Measurements from ENCODE around the gene TRPC6.
A peak's percentile ranks its signal among the peaks of the same experiment; 100 is the strongest.

Gene TRPC6

GRCh38 chr11:101509922-101510321 lies 73.9 kb downstream of the TRPC6 start:
- no peak for TF ChIP-seq CTCF (IDR thresholded peaks at IDR 0.05; ENCODE audit: low read length, missing control alignments)
- DNase-seq (ENCODE audit: low read depth): no peak
- no peak overlapping the region for H3K4me3 ChIP-seq (replicated peaks; ENCODE audit: low read depth, low read length)

DNA sequence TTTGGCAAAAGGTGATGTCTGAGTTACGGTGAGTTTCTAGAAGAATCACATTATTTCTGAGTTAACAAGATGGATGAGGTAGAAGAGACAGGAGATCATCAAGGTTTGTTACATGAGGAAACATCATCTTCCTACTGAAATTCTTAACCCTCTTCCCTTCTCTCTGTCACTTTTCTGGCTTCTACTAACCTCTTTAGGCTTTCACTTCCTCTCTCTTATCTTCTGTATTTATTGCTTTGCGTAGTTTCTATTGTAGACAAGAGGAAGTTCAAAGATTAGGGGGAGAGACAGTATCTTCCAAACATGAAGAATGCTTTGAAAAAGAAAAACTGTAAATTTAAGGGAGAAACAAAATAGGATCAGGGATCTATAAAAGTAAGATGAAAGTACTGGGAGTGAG lies 75.4 kb downstream of the TRPC6 start:
- TF ChIP-seq CTCF (IDR thresholded peaks at IDR 0.05; ENCODE audit: low read length, missing control alignments): no peak
- no peak overlapping the region for H3K4me3 ChIP-seq (replicated peaks; ENCODE audit: low read depth, low read length)
- DNase-seq (ENCODE audit: low read depth): no peak

DNA sequence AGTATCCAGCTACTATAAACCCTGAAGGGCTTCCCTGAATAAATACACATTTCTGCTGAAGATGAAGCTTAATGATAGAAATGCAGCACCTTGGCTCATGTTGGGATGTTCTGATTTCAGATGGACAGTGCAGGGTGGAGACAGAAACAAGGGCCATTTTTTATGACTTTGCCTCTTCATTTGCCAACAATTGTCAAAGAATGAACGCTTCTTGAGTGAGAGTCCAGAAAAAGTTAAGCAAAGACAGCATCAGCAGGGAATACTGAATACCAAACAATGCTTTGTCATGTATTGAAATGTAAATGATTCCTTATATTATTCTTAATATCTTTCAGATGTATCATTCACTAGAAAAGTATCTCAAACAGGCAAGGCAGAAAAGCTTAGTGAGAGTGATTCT lies 84.9 kb downstream of the TRPC6 start:
- DNase-seq (ENCODE audit: low read depth): no peak
- no peak overlapping the region for H3K4me3 ChIP-seq (replicated peaks; ENCODE audit: low read depth, low read length)
- TF ChIP-seq CTCF (IDR thresholded peaks at IDR 0.05; ENCODE audit: low read length, missing control alignments): no peak

GRCh38 chr11:101497291-101497690 lies 86.5 kb downstream of the TRPC6 start:
- DNase-seq (ENCODE audit: low read depth): no peak
- TF ChIP-seq CTCF (IDR thresholded peaks at IDR 0.05; ENCODE audit: low read length, missing control alignments): no peak
- no peak overlapping the region for H3K4me3 ChIP-seq (replicated peaks; ENCODE audit: low read depth, low read length)

GRCh38 chr11:101487775-101488174 lies 96.0 kb downstream of the TRPC6 start:
- TF ChIP-seq CTCF (IDR thresholded peaks at IDR 0.05; ENCODE audit: low read length, missing control alignments): no peak
- H3K4me3 ChIP-seq (replicated peaks; ENCODE audit: low read depth, low read length): no peak overlapping the region
- peak; percentile 29 for DNase-seq (ENCODE audit: low read depth)

GRCh38 chr11:101482556-101483124 lies 101.2 kb downstream of the TRPC6 start:
- H3K4me3 ChIP-seq (replicated peaks; ENCODE audit: low read depth, low read length): no peak overlapping the region
- DNase-seq (ENCODE audit: low read depth): no peak
- no peak for TF ChIP-seq CTCF (IDR thresholded peaks at IDR 0.05; ENCODE audit: low read length, missing control alignments)

GRCh38 chr11:101478587-101479369 lies 105.0 kb downstream of the TRPC6 start:
- no peak for DNase-seq (ENCODE audit: low read depth)
- H3K4me3 ChIP-seq (replicated peaks; ENCODE audit: low read depth, low read length): no peak overlapping the region
- no peak for TF ChIP-seq CTCF (IDR thresholded peaks at IDR 0.05; ENCODE audit: low read length, missing control alignments)
